MM.1S (cell line): Measurements from ENCODE around the gene ELN.

ENCODE experiments used
- EZH2 ChIP-seq: fragments of 300-600 bp; sonication (generic); optimal IDR thresholded peaks from 2 replicates; pipeline ENCODE3; 2017; ENCODE audit warnings: low read depth, mild to moderate bottlenecking, antibody characterized with exemption, low read length, mixed read lengths
- TF ChIP-seq, protein P1 (sequence below): fragments of 300-600 bp; sonication (generic); IDR thresholded peaks from 2 replicates; pipeline ENCODE4 v1.5.1; 2016; ENCODE audit warnings: antibody characterized with exemption, low read length, mixed read lengths

DNA sequence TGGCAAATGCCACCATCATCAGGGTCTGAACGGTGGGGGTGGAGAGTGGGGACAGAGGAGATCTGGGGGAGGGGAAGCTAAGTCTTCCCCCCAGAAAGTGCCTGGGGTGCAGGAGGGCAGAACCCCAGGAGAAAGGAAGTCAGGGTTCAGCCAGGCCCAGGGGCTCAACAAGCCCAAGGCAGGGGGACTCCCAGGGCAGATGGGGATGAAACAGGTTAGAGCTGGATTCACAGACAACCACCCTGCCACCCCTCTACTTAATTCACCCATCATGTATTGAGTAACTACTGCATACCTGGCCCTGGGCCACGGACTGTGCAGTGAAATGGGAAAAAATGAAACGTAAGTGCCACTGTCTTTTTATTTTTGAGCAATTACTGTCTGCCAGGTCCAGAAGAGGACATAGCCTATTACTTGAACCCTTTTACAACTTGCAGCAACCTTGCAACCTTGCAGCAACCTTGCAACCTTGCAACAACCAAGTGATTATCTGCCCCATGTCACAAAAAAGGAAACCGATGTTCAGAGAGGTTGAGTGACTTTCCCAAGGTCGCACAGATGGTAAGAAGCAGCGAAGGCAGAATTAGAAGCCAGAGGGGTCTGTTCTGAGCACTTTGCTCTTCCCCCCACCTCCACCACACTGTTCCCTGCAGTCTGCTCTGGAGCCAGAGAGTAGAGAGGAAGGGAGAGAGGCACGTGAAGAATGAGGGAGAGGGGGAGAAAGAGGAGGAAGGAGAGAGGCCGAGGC is 4.8 kb downstream of the ELN start:
- TF ChIP-seq, protein P1, sequence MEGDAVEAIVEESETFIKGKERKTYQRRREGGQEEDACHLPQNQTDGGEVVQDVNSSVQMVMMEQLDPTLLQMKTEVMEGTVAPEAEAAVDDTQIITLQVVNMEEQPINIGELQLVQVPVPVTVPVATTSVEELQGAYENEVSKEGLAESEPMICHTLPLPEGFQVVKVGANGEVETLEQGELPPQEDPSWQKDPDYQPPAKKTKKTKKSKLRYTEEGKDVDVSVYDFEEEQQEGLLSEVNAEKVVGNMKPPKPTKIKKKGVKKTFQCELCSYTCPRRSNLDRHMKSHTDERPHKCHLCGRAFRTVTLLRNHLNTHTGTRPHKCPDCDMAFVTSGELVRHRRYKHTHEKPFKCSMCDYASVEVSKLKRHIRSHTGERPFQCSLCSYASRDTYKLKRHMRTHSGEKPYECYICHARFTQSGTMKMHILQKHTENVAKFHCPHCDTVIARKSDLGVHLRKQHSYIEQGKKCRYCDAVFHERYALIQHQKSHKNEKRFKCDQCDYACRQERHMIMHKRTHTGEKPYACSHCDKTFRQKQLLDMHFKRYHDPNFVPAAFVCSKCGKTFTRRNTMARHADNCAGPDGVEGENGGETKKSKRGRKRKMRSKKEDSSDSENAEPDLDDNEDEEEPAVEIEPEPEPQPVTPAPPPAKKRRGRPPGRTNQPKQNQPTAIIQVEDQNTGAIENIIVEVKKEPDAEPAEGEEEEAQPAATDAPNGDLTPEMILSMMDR = no peak
- no peak for TF ChIP-seq EZH2
